Stimulated activated CD4-positive, alpha-beta T cell treated with anti-CD3 and anti-CD28 coated beads, Interleukin-2, amount 100 ng/mL, for 24 hours (primary cell): ENCODE data around the gene SNRNP27.
A peak's percentile ranks its signal among the peaks of the same experiment; 100 is the strongest.

Source experiments
- DNase-seq, 2 donors: peaks; one replicate each; pipeline ENCODE4 v3.0.0-alpha.2; 2020

The SNRNP27 gene

DNA sequence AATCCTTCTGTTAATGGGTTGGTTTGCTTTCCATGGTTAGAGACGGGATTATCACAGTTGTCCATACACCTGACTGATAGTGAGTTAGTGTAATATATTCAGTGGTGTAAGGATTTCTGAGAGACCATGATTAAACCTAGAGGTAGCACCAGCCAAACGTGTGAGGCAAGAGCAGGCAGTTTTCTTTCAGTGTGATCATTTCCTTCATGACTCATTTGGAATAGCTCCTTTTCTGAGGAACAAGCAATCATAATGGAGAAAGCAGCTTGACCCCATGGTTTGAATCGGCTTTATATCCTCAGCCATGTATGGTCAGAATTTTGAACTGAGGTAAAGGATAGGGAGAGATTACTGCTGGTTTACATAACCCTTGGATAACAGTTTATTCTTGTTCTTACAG lies 24.1 kb downstream of the SNRNP27 start:
- no peak for DNase-seq

DNA sequence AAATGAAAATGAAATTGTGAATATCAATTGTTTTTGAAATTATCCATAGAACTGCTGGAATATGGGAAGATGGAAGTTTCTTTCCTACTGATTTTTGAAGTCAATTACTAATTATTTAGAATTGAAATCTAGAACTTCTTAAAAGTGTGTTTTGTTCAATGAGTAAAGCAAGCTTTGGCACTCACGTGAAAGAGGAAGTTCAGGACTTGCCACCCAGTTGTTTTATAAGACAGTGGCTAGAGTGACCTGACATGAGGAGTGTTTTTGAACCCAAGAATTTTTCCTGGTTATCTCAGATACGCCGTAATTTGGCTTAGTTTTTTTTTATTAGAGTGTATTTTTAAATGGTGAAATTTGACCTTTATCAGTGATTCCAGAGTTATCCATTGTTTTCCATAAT lies 24.6 kb downstream of the SNRNP27 start:
- DNase-seq, result no peak

DNA sequence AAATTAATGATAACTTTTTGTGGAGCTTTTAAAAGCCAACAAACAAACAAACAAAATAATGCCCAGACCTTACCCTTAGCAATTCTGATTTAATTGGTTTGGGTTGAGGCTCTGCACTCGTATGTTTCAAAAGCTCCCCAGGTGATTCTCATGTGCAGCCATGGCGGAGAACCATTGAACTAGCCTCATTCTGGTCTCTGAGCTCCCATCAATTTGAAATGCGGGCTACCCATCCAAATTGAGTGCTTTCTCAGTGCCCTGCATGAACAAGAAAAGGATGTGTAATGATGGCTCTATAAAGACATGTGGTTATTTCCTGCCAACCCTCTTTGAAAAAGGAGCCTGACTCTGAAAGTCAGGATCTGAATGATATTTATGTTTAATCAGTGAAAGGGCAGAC lies 29.4 kb downstream of the SNRNP27 start:
- DNase-seq, result no peak

DNA sequence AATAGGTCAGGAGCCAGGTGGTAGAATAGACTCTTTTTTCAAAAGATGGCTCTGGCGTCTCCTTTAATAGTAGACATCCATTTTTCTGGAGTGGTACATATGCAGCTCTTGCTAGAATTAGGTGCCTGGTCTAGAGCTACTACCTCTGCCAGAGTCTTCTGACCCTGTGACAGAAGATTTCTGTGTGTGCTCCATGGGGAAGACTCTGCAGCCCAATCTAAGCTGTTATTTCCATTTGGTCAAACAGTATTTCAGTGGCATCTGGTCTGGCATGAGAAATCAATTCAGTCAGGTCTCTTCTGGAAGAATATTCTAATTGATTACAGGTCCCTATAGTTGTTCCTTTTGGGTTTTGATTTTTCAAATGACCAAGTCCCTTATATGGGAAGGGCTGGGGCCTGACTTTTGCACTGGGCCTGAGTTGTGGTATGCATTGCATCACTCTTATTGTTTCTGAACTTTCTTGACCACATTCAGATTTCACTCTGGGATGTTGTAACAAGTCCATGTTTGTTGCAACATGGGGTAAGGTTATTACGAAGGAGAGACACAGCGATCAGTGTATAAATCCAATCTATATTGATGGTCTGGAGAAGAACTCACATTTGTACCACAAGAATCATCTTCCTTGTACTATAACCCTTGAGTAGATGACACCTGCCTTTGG lies 33.2 kb downstream of the SNRNP27 start:
- no peak for DNase-seq

DNA sequence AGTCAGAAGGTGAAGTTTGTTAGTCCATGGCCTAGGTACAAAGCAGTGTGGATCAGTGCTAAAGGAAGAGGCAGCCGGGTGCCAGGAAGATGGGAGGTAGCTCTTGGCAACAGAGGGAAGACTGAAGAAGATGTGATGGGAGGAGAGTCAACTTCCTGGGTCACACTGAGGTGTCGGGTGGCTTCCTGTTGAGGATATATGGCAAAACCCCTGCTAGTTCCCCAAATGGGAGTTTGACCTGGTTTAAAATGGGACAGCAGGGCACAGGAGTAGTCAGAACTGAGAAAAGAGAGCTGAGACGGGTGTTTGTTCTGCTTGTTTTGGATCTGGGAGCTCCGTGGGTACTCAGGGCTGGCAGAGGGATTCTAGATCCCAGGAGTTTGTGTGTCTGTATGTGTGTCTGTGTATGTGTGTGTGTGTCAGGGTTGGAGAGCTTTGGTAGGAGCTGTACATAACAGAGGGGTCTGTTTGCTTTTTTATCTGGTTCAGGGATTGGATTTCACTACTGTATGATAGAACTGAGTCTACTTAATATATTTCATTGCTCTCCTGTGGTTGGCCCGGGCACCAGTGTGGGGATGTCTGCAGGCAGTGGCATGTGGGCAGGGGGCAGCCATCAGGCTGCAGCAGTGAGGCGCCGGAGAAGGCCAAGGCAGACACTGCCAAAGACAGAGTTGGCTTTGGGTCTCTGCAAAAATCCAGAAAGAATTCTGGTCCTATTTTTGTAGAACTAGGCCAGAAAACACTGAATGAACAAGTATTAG lies 38.3 kb downstream of the SNRNP27 start:
- no peak for DNase-seq

DNA sequence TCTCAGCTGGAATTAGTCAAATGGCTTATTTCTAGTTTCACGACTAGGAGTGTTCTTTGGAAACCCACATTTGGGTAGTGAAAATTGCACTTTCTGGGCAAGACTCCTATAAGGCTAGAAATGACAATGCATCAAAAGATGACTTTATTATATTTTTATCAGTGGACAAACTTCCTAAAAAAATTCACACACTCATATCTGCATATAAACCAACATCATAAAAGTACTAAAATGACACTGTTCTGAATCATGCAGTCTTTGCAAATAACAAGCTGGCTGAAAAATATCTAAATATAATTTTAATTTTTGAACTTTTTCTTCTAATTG lies 38.8 kb downstream of the SNRNP27 start:
- DNase-seq, result no peak

DNA sequence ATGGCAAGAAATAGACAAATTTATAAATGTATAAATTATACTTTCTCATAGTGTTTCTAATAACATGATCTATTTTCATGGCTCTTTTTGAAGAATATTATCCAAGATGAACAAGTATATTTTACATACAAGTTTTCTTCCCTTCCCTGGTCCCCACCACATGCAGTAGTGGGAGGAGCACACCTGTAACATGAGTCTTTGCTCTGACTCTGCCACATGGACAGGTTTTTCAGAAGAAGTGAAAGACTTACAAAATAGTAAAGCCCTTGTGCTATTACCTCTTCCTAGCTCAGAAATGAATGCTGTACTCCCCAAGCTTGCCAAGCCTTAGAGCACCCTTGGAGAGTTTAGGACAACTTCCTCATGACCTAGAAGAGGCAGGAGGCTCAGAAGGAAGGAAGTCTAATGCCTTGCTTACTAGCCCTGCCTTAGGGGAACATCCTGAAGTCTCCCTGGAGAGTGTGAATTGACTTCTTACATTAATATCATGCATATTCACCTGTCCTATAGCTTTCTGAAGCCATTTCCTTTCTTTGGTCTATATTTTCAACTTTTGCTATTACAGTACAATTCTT lies 39.6 kb downstream of the SNRNP27 start:
- DNase-seq, result no peak

DNA sequence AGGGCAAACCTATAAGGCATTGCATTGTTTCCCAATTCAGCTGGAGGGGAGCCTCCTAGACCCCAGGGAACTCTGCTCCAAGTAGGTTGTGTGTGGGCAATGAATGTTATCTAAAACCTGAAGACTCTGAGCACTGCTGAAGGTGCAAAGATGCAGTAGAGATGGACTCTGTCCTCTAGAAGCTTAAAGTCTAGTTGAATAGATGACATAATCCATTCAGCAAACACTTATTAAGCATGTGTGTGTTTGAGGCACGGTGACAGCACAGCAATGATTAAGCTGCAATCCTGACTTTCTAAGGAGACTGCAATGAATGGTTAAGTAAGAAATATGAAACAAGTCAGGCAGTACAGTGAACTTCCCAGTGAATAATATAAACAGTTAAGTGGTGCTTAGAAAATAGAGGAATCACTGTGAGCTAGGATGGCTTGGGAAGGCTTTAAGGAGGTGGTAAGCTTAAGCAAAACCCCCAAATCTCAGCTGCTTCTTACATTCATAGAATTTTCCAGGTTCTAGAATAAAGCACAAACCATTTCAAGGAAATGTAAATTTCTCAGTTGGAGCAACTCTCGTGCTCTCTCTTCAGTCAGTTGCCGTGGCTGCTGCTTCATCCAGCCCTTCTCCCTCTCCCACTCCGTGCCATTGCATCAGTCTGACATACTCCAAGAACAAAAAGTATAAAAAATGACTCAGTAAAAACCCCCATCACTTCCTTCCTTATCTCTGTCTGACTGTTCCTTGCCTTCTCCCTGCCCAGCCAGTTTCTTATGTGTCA lies 40.3 kb downstream of the SNRNP27 start:
- DNase-seq, result peak in 1 of 2 donors; percentile 10

DNA sequence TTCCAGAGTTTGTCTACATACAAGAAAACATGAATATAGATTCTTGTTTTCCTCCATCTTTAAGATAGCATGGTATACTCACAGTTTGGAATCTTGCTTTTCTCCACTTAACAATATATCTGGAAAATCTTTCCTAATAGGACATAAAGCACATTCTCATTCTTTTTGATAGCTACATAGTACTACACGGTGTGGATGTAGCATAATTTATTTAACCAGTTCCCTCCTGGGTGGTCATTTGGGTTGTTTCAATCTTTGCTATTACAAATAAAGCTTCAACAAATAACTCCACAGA lies 40.8 kb downstream of the SNRNP27 start:
- no peak for DNase-seq

DNA sequence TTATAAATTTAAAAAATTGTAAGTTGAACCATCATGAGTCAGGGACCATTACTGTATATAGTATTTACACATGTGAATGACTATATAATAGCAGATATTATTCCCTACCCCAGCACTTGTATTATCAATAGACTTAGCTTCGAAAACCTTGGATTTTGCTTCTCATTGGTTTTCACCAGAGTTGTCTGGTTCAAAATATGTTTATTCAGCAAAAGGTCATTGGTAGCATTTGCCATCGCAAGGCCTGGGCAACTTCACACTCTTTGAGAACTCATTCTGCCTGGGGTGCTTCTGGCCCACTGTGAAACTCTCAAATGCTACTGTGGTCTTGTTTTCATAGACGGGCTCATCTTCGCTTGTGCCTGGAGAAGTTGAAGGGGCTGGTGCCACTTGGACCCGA lies 41.3 kb downstream of the SNRNP27 start:
- no peak for DNase-seq

DNA sequence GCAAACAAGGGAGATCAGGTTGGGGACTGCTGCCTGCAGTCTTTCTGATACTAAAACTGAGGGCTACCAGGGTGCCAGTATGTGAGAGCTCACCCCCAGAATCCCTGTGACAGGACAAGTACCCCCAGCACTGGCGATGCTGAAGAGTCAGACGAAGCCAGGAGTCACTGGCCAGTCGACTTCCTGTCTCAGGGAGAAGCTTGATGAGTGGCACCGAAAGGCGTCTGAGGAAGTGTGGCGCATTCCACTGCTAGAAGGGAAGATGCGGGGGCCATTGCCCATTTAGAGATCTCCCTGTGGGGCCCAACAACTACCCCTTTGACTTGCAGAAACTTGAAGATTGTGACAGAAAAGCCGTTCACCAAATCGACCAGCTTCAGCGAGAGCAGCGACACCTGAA lies 43.1 kb downstream of the SNRNP27 start:
- no peak for DNase-seq

DNA sequence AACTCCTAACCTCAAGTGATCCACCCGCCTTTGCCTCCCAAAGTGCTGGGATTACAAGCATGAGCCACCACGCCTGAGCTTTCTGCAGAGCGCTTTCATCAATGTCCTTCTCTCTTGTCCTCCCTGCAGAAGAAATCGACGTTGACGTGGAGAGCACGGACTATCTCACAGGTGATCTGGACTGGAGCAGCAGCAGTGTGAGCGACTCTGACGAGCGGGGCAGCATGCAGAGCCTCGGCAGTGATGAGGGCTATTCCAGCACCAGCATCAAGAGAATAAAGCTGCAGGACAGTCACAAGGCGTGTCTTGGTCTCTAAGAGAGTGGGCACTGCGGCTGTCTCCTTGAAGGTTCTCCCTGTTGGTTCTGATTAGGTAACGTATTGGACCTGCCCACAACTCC lies 44.2 kb downstream of the SNRNP27 start:
- DNase-seq, result no peak

DNA sequence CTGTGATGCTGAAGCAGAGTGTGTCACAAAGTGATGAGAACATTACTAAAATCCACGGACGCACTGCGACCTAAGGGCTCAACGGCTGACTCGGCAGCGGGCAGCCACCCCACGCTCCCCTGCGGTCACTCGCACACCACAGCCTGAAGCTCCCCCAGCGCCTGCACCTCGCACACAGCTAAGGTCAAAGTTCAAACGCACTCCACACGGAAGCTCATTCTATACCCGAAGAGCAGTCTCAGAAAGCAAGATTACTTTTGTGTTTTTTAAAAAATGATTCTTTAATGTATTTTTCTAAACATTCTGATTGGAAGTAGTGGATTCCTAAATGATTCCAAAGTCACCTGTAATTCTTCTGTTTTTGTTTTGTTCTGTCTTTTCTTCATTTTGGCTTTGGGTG lies 46.0 kb downstream of the SNRNP27 start:
- DNase-seq, result no peak

DNA sequence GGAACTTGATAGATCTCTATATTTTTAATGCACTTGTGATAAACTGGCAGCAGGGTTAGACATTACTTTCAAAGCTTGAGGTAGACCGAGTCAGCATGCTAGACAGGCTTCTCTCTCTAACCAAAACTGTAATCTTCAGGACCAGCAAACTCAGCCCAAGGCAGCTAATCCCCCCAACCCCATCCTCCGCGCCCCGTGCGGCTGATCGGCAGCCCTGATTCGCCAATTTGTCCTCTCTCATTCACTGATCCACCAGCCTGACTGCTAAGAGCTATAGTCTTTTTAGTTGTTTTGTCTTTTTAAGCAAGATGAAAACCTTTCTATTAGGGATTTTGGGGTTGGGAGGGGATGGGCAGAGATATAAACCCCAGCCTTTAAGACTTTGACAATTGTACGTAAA lies 46.9 kb downstream of the SNRNP27 start:
- DNase-seq, result no peak

DNA sequence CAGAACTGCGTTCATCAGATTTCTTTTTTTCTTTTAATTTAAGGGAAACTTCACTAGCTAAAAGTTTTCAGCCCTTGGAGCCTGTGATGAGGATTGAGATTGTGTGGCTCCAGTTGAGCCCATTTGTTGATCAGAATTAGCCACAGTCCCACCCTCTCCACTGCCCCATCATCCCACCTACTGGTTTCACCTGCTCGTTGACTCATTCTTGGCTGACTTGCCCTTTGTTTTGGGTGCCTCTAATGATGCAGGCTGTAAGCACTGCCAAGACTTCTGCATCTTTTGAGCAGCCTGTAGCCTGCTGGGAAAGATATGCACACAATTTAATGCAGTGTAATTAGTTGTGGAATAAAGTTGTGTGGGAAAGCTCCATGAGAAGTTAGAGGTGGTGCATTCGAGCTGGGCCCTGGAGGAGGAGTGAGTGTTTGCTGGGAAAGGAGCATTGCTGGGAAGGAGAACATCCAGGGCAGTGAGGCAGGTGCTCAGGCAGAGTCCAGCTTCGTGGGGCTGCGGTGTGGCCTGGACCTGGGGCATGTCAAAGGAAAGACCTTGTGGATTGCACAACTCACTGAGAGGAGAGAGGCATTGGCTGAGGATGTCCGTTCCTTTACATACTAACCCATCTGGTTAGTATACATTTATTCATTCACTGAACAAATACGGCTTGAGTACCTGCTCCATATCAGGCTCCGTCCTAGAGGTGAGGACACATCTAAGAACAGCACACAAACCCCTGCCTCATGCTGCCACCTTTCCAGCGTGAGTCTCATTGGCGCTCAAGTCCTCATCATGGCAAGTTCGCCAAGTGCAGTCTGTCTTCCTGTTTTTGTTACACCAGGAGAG lies 49.5 kb downstream of the SNRNP27 start:
- DNase-seq, result no peak

DNA sequence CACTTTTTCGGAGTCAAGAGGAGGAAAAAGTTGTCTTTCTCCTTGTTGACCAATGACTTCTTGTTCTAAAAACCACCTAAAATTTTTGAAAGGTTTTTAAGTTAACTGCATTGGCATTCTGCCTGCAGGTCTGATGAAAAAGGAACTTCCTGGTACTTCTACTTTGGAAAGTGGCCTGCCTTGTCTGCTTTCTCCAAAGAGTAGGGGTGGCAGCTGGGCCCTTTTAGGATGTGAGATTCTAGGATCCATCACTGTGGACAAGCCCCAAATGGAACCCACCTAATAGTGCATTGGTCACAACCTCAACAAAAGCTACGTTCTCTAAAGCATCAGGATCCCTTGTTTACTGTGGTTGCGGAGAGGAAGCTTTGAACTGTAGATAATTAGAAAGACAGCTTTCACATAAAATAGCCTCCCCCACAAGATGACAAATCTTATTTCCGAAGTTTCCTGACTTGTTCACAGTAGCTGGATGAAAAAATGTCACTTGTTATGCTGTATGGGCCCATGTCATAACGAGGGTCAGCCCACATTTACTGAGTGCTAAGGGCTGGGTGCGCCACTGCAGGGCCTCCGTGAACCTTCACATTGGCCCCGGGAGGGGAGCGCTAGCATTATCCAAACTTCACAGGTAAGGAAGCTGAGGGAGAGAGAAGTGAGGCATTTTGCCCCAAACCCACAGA lies 50.2 kb downstream of the SNRNP27 start:
- no peak for DNase-seq

DNA sequence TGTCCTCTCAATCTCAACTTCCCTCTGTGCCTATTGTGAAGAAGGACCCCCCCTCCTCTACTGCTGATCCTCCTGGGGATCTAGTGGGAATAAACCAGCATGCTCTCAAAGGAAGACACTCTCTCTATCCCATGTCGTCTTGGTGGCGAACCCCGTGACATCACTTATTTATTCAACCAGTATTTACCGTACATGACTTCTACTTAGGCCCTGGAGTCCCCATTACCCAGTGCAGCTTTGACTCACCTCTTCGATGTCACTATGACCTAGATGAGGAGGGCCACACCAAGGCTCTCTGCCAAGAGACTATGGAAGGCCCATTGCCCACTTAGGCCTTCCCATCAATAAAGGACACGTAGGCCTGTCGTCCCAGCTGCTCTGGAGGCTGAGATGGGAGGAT lies 51.0 kb downstream of the SNRNP27 start:
- DNase-seq, result no peak

DNA sequence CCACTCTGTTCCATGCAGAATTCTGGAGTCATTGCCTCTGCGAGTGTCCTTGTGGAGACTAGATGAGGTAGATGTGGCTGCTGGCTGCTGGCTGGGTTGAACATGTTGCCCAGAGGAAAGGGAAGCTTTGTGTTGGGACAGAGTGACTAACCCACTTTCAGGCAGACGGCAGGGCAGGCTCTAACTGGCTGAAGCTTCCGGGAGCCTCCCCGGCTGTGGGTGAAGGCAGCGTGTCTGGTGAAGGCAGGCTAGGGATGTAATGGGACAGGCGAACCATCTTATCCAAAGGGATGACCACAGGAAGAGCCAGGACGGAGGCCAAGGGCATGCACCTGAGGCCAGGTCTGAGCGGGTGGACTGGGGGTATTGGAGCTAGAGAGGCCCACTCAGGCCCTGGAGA lies 51.7 kb downstream of the SNRNP27 start:
- DNase-seq, result no peak

DNA sequence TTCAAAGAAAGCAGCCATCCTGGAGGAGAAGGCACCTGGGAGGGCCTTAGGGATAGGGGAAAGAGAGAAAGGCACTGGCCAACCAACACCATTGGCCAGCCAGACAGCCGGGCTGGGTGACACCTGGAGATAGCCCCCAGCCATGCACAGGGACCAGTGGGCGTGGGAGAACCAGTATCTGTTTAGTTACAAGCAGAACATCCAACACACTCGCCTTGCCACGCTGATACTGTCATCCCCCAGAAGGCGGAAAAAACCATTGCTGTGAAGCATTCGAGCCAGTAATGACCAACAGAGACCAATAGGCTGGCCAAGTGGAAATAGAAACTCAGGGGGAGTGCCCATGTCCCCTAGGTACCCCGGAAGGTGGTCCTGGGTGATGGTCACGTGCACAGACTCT lies 52.2 kb downstream of the SNRNP27 start:
- no peak for DNase-seq

DNA sequence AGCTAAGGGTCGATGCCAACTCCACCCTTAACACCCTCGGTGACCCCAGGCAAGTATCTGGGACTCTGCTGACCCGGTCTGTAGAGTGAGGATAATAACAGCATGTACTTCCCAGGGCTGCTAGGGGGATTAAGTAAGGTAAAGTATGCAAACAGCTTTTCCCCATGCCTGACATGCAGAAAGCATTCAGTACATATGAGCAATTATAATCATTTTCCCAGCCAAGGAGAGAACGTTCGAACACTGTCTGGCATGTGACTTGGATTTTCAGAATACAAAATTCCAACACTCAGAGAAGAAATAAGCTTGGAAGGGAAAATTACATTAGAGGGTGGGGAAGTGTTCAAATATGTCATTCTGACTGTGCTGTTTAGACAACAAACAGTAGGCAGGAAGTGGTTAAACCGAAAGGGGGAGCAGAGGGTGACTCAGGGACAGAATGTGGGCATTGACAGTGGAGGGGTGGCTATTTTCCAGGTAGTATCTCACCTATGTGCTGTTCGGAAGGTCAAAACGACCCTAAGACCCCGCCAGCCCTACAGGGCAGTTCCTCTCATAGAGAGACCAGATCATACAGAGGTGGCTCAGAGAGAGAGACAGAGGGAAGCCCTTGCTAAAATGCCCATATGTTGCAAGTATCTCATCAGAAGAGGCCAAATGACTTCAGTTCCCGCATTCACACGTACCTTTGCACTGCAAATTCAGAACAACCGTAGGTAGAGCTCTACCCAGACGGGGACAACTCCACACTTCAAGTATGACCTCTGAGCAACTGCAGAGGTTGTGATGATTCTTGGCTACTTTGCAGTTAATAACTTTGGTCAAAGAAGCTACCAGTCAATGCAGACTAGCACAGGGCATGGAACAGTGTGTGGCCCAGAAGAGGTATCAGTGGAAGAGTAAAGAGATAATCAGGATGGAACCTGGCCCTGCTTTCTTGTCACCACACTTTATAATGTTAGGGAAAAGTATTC lies 52.9 kb downstream of the SNRNP27 start:
- DNase-seq, result peak; percentile 20 to 48

DNA sequence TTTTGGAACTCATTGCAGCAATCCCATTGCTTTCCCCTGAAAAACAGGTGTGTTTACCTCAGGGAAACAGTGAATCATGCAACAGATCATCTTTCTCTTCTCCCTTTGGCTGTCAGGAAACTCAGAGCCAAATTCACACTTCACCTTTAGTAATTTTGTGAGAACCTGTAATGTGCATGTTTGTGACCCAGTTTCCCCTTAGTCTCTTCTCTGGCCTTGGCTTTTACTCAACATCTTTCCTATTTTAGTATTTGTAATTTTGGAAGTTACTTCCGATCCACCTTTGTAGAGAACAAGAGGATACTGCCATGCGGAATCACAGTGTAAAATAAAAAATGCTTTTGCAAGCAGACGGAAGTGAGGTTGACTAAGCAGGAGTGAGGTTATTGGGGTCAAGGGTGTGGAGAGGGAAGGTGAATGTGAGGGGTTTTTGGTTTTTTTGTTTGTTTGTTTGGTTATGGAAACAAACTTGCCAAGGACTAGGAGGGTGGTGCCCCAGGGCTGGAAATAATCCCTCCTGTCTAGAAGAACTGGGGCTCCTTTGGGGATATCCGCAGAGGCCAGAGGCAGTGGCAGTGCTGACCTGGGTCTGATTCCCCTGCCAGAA lies 53.7 kb downstream of the SNRNP27 start:
- DNase-seq, result no peak
